HG02571 (cell line): ENCODE data around the gene TMEM80.
A peak's percentile ranks its signal among the peaks of the same experiment; 100 is the strongest.
"Not testable (repeated sequence)": the region's sequence is repeated elsewhere in the genome, so short reads cannot be mapped to it uniquely, and the experiment has no call there.

ENCODE experiments used
- ATAC-seq: cut with Tn5 transposase; IDR thresholded peaks from one replicate; pipeline ENCODE4 v1.9.1; 2021; ENCODE audit warnings: mild to moderate bottlenecking, moderate library complexity; ENCODE audit not compliant: unreplicated experiment

TMEM80 gene

GRCh38 chr11:695538-696248 lies at the start of gene TMEM80:
TMEM80 (plus strand) TSS chr11:695816; CDS start chr11:695828, 12 bp downstream.
- peak; percentile 71 for ATAC-seq

GRCh38 chr11:646214-646613 lies 49.4 kb upstream of the TMEM80 start:
- ATAC-seq: no peak

GRCh38 chr11:647672-648158 lies 47.9 kb upstream of the TMEM80 start:
- ATAC-seq: not testable (repeated sequence)

- no peak for ATAC-seq
Measured at GRCh38 chr11:650482-650881, 45.1 kb upstream of the TMEM80 start.

- ATAC-seq: not testable (repeated sequence)
Measured at GRCh38 chr11:653136-653535, 42.5 kb upstream of the TMEM80 start.

- ATAC-seq: no peak
Measured at GRCh38 chr11:653837-654236, 41.8 kb upstream of the TMEM80 start.

GRCh38 chr11:654444-654843 lies 41.2 kb upstream of the TMEM80 start:
- not testable (repeated sequence) for ATAC-seq

- no peak for ATAC-seq
Measured at GRCh38 chr11:655036-655726, 40.4 kb upstream of the TMEM80 start.

- ATAC-seq: no peak
Measured at GRCh38 chr11:656426-656825, 39.2 kb upstream of the TMEM80 start.

GRCh38 chr11:656866-657265 lies 38.8 kb upstream of the TMEM80 start:
- ATAC-seq: no peak

GRCh38 chr11:657691-658126 lies 37.9 kb upstream of the TMEM80 start:
- no peak for ATAC-seq

GRCh38 chr11:659532-660085 lies 36.0 kb upstream of the TMEM80 start:
- ATAC-seq: no peak

- no peak for ATAC-seq
Measured at GRCh38 chr11:660281-660680, 35.3 kb upstream of the TMEM80 start.

- no peak for ATAC-seq
Measured at GRCh38 chr11:660681-661444, 34.8 kb upstream of the TMEM80 start.

- no peak for ATAC-seq
Measured at GRCh38 chr11:662689-663274, 32.8 kb upstream of the TMEM80 start.

GRCh38 chr11:665062-665703 lies 30.4 kb upstream of the TMEM80 start:
- ATAC-seq: no peak

- no peak for ATAC-seq
Measured at GRCh38 chr11:665704-666281, 29.8 kb upstream of the TMEM80 start.

GRCh38 chr11:673866-674265 lies 21.8 kb upstream of the TMEM80 start:
- ATAC-seq: no peak

GRCh38 chr11:674406-674805 lies 21.2 kb upstream of the TMEM80 start:
- ATAC-seq: no peak

GRCh38 chr11:678297-678696 lies 17.3 kb upstream of the TMEM80 start:
- ATAC-seq: no peak
